Uterine smooth muscle cell (primary cell): ENCODE results near the gene DLK2. TPM values are rescaled to one million over a fixed set of nuclear protein-coding genes. Genes with fewer than 3 reads are reported as not detected.

Source experiments
- total RNA-seq: library from RNA; depleted of rRNA; stranded (reverse); fragments of >200 nt; gene quantifications from 2 replicates; pipeline ENCODE4 v1.2.3, GENCODE V29; 2014

The DLK2 gene
- 0.66 and 1.1 TPM in 2 replicates for total RNA-seq

GRCh38 chr6:43455531-43456428, at the start of gene DLK2:
Gene DLK2 (minus strand): TSS chr6:43455548. CDS start chr6:43454825, 723 bp downstream.

GRCh38 chr6:43477235-43478007, 22.1 kb upstream of the DLK2 start, which contains the start of gene TJAP1:
Gene TJAP1 (plus strand): TSS chr6:43477570. CDS start chr6:43499002, 21,432 bp downstream.

GRCh38 chr6:43427406-43428111, 27.8 kb downstream of the DLK2 start, which contains the start of gene ABCC10:
Gene ABCC10 (plus strand): TSS chr6:43427541. CDS start chr6:43427979, 438 bp downstream.

Other genes with a start within 250 kb of the DLK2 start
- 62.9 and 63.7 TPM in 2 replicates for gene DNPH1, start 226.1 kb downstream of the DLK2 start, total RNA-seq
- under 0.01 TPM in 1 of 2 replicates, not detected in the other for gene TTBK1, start 212.1 kb downstream of the DLK2 start, total RNA-seq
- gene SLC22A7, start 157.3 kb downstream of the DLK2 start, total RNA-seq, result not detected in 2 replicates
- not detected in 2 replicates for gene CRIP3, start 146.7 kb downstream of the DLK2 start, total RNA-seq
- 5.5 and 7.5 TPM in 2 replicates for gene ZNF318, start 85.9 kb downstream of the DLK2 start, total RNA-seq
- gene ABCC10, start 28.0 kb downstream of the DLK2 start, total RNA-seq, result 18.4 and 24.6 TPM in 2 replicates
- 9.9 and 10.1 TPM in 2 replicates for gene TJAP1, start 22.0 kb upstream of the DLK2 start, total RNA-seq
- 0.44 and 0.62 TPM in 2 replicates for gene LRRC73, start 54.8 kb upstream of the DLK2 start, total RNA-seq
- 72.5 and 97.2 TPM in 2 replicates for gene YIPF3, start 61.4 kb upstream of the DLK2 start, total RNA-seq
- 27.7 and 45.9 TPM in 2 replicates for gene POLR1C, start 61.5 kb upstream of the DLK2 start, total RNA-seq
- 20.5 and 27.2 TPM in 2 replicates for gene XPO5, start 120.5 kb upstream of the DLK2 start, total RNA-seq
- 16.7 and 22.9 TPM in 2 replicates for gene POLH, start 120.6 kb upstream of the DLK2 start, total RNA-seq
- gene GTPBP2, start 173.7 kb upstream of the DLK2 start, total RNA-seq, result 123 and 165 TPM in 2 replicates
- 21.0 and 37.7 TPM in 2 replicates for gene MAD2L1BP, start 180.3 kb upstream of the DLK2 start, total RNA-seq
- gene RSPH9, start 189.5 kb upstream of the DLK2 start, total RNA-seq, result 0.44 and 1.2 TPM in 2 replicates
- gene MRPS18A, start 232.2 kb upstream of the DLK2 start, total RNA-seq, result 38.2 and 39.2 TPM in 2 replicates